GM12875 (cell line): ENCODE measurements around the gene SCNN1B.
"Not testable (repeated sequence)": the region's sequence is repeated elsewhere in the genome, so short reads cannot be mapped to it uniquely, and the experiment has no call there.

Source experiments
- H3K4me3 ChIP-seq: one replicate; pipeline ENCODE4 v1.5.1; 2011; ENCODE audit warnings: low read depth, low read length, control low read depth
- TF ChIP-seq, protein P1 (sequence below): IDR thresholded peaks from 2 replicates; pipeline ENCODE4 v1.5.1; 2011; ENCODE audit warnings: low read depth, mild to moderate bottlenecking, control low read depth, inconsistent platforms, low read length, moderate library complexity, borderline replicate concordance; ENCODE audit not compliant: insufficient read depth

SCNN1B gene

DNA sequence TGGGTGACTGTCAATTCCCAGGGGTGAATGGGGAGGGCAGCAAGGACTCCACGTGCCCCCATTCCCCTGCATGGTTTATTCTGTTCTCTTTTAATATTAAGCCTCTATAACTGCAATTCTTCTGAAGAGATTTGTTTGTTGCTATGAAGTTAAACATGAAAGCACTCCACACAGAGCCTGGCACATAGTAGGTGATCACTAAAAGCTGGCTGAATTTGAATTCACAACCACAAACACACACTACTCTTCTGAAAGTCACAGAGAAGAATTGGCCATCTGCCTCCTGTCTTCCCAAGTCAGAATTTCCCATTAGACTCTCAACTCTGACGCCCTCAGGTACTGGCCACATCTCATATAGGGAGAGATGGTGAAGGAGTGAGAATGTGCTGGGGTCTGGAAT lies 95.4 kb downstream of the SCNN1B start:
- TF ChIP-seq, protein P1, sequence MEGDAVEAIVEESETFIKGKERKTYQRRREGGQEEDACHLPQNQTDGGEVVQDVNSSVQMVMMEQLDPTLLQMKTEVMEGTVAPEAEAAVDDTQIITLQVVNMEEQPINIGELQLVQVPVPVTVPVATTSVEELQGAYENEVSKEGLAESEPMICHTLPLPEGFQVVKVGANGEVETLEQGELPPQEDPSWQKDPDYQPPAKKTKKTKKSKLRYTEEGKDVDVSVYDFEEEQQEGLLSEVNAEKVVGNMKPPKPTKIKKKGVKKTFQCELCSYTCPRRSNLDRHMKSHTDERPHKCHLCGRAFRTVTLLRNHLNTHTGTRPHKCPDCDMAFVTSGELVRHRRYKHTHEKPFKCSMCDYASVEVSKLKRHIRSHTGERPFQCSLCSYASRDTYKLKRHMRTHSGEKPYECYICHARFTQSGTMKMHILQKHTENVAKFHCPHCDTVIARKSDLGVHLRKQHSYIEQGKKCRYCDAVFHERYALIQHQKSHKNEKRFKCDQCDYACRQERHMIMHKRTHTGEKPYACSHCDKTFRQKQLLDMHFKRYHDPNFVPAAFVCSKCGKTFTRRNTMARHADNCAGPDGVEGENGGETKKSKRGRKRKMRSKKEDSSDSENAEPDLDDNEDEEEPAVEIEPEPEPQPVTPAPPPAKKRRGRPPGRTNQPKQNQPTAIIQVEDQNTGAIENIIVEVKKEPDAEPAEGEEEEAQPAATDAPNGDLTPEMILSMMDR = no peak
- no peak overlapping the region for H3K4me3 ChIP-seq

DNA sequence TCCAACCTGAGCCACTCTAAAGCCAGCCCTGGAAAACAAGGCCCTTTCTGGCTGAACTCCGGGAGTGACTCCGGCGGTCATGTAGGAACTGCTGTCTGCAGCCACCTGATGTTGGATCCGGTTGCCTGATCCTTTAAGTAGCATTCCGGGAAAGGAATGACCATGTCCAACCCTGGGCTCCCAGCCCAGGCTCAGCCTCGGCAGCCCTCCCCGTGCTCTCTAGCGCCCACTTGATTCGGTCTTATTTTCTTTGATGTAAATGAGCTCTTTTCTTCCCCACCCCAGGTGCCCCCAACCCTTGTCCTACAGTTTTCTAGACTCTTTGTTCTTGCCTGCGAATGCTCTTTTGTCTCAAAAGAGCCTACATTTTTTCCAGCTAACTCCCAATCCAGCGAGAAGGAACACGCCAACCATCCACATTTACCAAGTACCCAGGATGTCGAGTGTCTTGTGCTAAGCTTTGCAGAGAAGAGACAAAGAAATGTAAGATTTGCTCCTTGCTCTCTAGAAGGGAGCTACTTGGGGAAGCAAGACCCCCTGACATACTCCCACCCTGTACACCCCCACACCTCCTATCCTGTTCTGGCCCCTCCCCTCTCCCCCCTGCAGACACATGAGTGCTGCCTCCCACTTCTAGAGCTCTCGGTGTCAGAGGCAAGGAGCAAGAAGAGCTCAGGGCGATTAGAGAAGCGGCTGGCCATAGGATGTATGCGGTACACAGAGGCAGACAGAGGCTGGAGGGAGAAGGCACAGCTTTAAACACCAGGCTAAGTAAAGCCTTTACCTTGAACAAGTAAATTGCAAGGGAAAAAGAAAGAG lies 97.1 kb downstream of the SCNN1B start:
- no peak overlapping the region for H3K4me3 ChIP-seq
- TF ChIP-seq, protein P1 = no peak

DNA sequence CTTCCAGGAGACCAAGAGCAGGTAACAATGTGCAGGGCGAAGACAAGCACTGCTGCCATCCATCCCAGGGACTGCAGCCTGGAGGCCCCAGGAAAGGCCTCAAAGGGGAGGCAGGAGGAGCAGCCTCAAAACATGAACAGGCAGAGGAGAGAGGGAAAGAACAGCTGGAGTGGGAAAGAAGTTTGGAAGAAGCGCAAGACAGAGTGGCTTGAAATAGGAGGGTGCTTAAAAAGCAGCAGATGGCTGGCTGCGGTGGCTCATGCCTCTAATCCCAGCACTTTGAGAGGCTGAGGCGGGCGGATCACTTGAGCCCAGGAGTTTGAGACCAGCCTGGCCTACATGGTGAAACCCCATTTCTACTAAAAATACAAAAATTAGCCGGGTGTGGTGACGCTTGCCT lies 98.3 kb downstream of the SCNN1B start:
- H3K4me3 ChIP-seq = not testable (repeated sequence)

DNA sequence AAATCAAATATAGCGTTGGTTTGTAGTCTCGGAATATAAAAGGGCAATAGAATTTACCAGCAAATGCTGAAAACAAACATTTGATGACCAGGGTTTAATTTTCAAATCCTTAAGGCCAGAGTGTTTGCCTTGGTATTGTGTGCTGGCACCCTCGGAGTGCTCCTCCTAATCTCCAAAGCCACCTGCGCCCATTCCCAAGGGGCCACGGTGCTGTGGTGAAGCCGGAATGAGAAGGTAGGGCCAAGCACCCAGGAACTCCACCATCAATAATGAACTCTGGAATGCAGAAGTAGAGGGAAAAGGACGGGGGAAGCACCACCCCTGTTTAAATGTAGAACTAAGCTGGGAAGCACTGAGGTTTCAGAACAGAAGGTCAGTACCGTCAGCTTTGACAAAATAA lies 99.0 kb downstream of the SCNN1B start:
- TF ChIP-seq, protein P1 = no peak

DNA sequence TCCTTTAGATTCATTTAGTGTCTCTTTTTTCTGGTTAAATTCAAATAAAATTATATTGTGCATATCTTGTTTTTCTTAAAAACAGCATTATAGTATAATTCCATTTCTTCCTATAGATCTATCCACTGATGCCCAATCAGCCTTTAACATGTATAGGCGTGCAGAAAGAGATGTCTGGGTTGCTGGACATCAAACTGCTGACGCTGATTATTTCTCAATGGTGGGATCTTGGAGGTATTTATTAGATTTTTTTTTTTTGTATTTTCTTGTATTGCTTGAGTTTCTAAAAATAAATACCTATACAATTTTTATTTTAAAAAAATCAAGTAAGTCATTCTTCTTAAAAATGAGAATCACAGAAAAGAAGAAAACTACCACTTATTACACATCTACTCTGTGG lies 100.0 kb downstream of the SCNN1B start:
- TF ChIP-seq, protein P1 = no peak
- no peak overlapping the region for H3K4me3 ChIP-seq

More for the DNA sequence above, 99.0 kb downstream of the SCNN1B start:
- H3K4me3 ChIP-seq = no peak overlapping the region

DNA sequence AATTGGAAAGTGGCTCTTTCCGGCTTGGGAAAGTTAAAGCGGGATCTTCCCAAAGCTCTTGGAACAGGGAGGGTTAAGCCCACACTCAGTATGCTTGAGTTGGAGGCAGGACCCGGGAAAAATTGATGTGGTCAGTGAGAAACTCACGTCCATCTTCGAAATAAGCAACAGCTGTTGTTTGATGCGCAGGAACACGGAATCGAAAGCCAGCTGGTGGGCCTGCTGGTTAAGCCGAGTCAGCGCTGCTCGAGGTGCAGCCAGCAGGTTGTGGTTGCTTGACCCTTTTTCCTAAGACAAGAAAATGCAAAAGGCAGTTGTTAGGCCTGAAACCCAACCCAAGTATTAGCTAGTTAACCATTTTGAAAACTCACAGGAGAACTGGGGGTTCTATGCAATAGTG lies 101.4 kb downstream of the SCNN1B start:
- TF ChIP-seq, protein P1 = no peak
- H3K4me3 ChIP-seq = no peak overlapping the region

DNA sequence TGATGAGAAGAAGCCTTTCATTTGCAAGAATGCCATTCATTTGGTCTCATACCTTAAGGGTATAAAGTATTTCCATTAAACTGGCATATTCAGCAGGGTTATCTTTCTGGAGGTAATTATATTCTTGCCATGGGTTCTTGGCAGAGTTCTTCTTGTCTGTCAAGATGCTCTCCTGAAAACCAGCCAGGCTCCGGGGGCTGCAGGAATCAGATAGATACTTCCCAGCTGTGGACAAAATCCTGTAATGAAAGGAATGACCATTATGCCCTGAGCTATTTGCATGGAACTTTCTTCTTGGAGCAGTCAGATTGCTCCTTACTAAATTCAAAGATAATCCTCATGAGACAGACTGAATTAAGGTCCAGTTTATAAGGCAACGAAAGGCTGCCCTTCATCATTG lies 103.9 kb downstream of the SCNN1B start:
- TF ChIP-seq, protein P1 = no peak
- H3K4me3 ChIP-seq = no peak overlapping the region
